Measurements from ENCODE around the gene MPZL3. TPM values are rescaled to one million over a fixed set of nuclear protein-coding genes. Genes with fewer than 3 reads are reported as not detected.

The MPZL3 gene
- total RNA-seq, 1 donor from 2014 or later = 63.5 TPM

DNA sequence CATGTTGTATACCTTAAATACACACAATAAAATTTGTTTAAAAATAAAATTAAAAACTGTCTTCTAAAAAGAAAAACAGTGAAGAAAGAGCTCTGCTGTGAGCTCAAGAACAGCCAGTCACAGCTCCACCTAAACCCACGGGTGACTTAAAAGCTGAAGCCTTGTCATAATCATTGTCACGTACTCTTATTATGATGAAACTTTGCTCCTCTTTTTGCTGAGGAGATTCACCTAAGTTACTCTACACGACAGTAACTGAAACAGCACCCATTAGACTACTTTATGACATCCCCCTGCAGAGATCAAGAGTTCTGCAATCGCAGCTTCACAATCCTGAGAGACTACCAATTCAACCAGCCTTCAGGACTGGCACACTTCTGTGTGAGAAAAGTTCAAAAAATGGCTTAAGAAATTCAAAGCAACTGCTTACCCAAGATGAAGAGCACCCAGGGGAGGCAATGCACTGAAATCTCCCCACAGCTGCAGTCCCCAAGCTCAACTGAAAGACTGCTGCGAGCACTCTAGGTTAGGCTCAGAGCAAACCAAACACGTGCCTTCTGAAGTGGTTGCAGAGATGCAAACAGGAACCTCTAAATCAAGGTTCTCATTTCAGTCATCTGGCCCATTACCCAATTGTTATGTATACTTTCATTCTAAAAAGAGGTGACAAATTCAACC lies 27.5 kb downstream of the MPZL3 start, which contains the start of gene JAML:
Gene JAML, minus strand, starts transcription at position 501 of the 678 bp plus-strand sequence. CDS start 10,145 bp downstream, outside the sequence.
- H3K4me3 Mint-ChIP-seq = peak within 1 kb of the TSS; percentile 88
- peak; percentile 67 for DNase-seq (ENCODE audit: low spot score)
- peaks cover 10% of the 10 kb centered on the region for H3K9me3 Mint-ChIP-seq
- H3K36me3 Mint-ChIP-seq (ENCODE audit: low read depth) = peaks cover 59% of the 10 kb centered on the region
- H3K27me3 Mint-ChIP-seq (ENCODE audit: insufficient read depth) = no peaks in the 10 kb centered on the region
- H3K27ac Mint-ChIP-seq = peak within 1 kb of the TSS; percentile 98
- intact Hi-C loops (cut with micrococcal nuclease) = loop anchor here (1.0 to 2.0 kb wide), 7 partner anchors 7 to 222 kb away; no protein-coding TSS in a partner anchor
- H3K4me1 Mint-ChIP-seq (ENCODE audit: low read depth) = peaks cover 58% of the 10 kb centered on the region

DNA sequence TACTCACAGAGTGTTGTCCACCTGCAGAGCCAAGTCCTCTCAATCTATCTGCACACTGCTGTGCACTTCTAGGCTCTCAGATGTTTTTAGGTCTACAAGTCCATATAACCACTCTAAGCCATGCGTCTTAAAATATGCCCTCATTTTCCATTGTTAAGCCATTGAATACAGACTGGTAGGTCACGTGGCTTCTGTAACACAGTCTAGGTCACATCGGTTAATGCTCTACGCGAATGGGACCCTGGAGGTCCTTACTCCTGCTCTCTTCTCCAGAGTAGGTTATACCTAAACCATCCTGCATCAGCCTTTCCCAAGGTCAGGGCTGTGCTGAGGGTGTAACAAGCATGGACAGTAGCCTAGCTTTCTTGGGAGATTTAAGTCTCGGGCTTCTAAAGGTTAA lies 28.2 kb downstream of the MPZL3 start:
- no peak for DNase-seq (ENCODE audit: low spot score)
- peaks cover 58% of the 10 kb centered on the region for H3K36me3 Mint-ChIP-seq (ENCODE audit: low read depth)
- peak overlapping the region; percentile 98 for H3K27ac Mint-ChIP-seq
- peaks cover 10% of the 10 kb centered on the region for H3K9me3 Mint-ChIP-seq
- H3K27me3 Mint-ChIP-seq (ENCODE audit: insufficient read depth) = no peaks in the 10 kb centered on the region
- intact Hi-C loops (cut with micrococcal nuclease) = loop anchor here (1.0 to 2.0 kb wide), 5 partner anchors 8 to 221 kb away; no protein-coding TSS in a partner anchor
- H3K4me3 Mint-ChIP-seq = peak overlapping the region; percentile 88
- H3K4me1 Mint-ChIP-seq (ENCODE audit: low read depth) = peaks cover 65% of the 10 kb centered on the region

DNA sequence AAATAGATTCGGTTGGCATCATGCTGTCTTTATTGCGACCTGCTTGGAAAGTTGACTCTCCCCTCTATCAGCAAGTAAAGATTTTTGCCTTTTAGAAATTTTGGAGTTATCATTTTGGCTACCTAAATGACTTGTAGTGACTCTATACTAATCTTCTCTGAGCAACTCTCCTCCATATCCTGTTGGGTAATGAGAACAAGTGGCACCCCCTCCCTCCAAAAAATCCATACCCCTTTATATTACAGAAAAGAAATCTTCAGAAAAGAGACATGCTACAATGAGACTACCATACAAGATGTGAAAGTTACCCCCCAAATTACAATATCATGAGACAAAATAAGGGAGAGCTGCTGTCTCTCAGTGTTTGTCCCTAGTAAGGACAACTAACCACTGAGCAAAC lies 28.6 kb downstream of the MPZL3 start:
- Mint-ChIP-seq H3K4me1 (ENCODE audit: low read depth) (peaks cover 69% of the 10 kb centered on the region), H3K36me3 (ENCODE audit: low read depth) (peaks cover 58% of the 10 kb centered on the region), H3K27ac (peak overlapping the region; percentile 98), H3K27me3 (ENCODE audit: insufficient read depth) (no peaks in the 10 kb centered on the region), H3K4me3 (peak overlapping the region; percentile 88), H3K9me3 (peaks cover 13% of the 10 kb centered on the region)
- no peak for DNase-seq (ENCODE audit: low spot score)
- intact Hi-C loops (cut with micrococcal nuclease) = no loop called here

DNA sequence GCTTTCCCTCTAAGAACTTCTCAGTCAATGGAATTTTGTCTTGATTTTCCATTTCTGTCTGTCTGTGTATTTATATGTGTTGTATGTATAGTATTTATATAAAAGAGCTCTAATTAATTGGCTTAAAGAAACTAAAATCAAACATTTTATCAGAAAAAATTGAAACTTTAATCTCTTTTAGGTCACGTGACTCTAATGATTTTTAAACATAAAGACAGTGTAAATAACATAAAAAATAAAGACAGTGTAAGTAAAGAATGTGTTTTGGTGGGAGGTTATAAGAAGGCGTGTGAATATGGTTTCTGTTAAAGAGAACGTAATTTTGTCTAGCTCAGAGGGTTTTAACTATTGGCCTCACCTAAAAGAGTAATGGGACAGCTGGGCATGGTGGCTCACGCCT lies 29.7 kb downstream of the MPZL3 start:
- intact Hi-C loops (cut with micrococcal nuclease) = no loop called here
- Mint-ChIP-seq H3K27ac (peak overlapping the region; percentile 98), H3K36me3 (ENCODE audit: low read depth) (peaks cover 53% of the 10 kb centered on the region), H3K4me1 (ENCODE audit: low read depth) (peaks cover 80% of the 10 kb centered on the region), H3K27me3 (ENCODE audit: insufficient read depth) (no peaks in the 10 kb centered on the region), H3K4me3 (peak overlapping the region; percentile 88), H3K9me3 (peaks cover 13% of the 10 kb centered on the region)
- no peak for DNase-seq (ENCODE audit: low spot score)

DNA sequence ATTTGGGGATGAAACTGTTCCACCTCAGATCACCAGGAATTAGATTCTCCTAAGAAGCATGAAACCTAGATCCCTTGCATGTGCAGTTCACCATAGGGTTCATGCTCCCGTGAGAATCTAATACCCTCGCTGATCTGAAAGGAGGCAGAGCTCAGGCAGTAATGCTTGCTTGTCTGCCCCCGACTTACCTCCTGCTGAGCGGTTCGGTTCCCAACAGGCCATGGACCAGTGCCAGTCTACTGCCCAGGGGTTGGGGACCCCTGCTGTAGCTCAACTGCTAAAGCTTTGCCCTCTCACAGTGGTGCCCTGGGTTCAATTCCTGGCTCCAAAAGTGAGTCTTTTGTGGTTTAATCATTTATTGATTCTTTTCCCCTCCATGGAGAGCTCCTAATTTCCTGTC lies 30.7 kb downstream of the MPZL3 start:
- Mint-ChIP-seq H3K27me3 (ENCODE audit: insufficient read depth) (no peaks in the 10 kb centered on the region), H3K27ac (peak overlapping the region; percentile 16), H3K4me1 (ENCODE audit: low read depth) (peaks cover 90% of the 10 kb centered on the region), H3K9me3 (peaks cover 11% of the 10 kb centered on the region), H3K4me3 (peak overlapping the region; percentile 24), H3K36me3 (ENCODE audit: low read depth) (peaks cover 46% of the 10 kb centered on the region)
- DNase-seq (ENCODE audit: low spot score) = no peak
- intact Hi-C loops (cut with micrococcal nuclease) = no loop called here

DNA sequence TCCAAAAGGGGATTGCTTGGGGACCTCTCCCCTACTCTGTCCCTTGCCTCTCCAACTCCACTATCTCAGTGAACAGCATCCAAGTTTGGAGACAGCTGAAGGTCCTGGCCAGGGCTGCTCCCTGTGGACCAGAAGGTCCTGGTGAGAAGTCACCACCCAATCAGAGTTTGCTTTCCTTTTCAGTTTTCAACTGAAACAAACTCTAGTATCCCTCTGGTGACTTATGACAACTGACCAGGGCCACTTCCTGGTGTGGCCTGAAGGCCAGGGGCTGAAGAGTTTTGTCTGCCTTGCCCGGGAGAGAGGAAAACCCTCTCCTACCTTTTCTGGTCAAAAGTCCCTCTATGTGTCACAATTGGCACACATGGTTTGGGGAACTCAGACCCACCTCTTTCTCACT lies 32.4 kb downstream of the MPZL3 start:
- Mint-ChIP-seq H3K4me1 (ENCODE audit: low read depth) (peaks cover 96% of the 10 kb centered on the region), H3K27me3 (ENCODE audit: insufficient read depth) (no peaks in the 10 kb centered on the region), H3K4me3 (peak overlapping the region; percentile 64), H3K27ac (peak overlapping the region; percentile 86), H3K36me3 (ENCODE audit: low read depth) (peaks cover 42% of the 10 kb centered on the region), H3K9me3 (peaks cover 3% of the 10 kb centered on the region)
- intact Hi-C loops (cut with micrococcal nuclease) = no loop called here
- DNase-seq (ENCODE audit: low spot score) = no peak

DNA sequence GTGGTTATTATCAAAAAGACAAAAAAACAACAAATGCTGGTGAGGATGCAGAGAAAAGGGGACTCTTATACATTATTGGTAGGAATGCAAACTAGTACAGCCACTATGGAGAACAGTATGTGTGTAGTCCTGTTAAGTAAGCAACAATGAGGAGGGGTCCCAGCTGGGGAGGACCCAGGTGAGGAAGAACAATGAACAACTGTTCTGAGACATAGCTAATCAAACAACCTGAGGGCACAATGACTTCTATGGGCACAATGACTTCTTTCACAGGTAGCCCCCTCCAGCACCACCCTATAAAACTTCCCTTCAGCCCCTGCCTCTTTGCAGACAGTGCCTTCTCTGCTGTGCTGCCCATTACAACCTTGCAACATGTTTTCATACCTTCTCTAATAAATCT lies 32.9 kb downstream of the MPZL3 start:
- Mint-ChIP-seq H3K36me3 (ENCODE audit: low read depth) (peaks cover 42% of the 10 kb centered on the region), H3K27ac (peak overlapping the region; percentile 86), H3K4me3 (peak overlapping the region; percentile 64), H3K9me3 (peaks cover 3% of the 10 kb centered on the region), H3K27me3 (ENCODE audit: insufficient read depth) (no peaks in the 10 kb centered on the region), H3K4me1 (ENCODE audit: low read depth) (peaks cover 96% of the 10 kb centered on the region)
- DNase-seq (ENCODE audit: low spot score) = no peak
- intact Hi-C loops (cut with micrococcal nuclease) = no loop called here

DNA sequence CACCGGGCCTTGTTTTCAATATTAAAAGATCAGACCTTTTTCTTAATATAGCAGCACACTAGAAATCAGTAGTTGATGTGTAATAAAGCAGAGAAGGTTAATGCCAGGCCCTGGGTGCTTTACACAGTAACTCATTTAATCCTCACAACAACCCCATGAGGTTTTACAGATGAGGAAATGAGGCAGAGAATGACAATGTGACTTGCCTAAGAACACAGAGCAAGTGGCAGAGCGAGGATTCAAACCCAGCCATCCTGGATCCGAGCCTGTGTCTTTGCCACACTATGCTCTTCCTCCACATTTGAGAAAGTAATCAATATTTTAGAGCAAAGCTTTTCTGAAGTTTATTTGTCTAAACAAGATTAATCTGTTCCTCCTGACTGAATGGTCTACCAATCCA lies 34.6 kb downstream of the MPZL3 start:
- intact Hi-C loops (cut with micrococcal nuclease) = loop anchor here (1.0 to 2.0 kb wide), 6 partner anchors 8 to 231 kb away; partner anchors contain the start of genes IL10RA and JAML
- Mint-ChIP-seq H3K4me1 (ENCODE audit: low read depth) (peaks cover 97% of the 10 kb centered on the region), H3K36me3 (ENCODE audit: low read depth) (peaks cover 47% of the 10 kb centered on the region), H3K9me3 (peaks cover 3% of the 10 kb centered on the region), H3K27ac (peak overlapping the region; percentile 94), H3K27me3 (ENCODE audit: insufficient read depth) (no peaks in the 10 kb centered on the region), H3K4me3 (peak overlapping the region; percentile 83)
- no peak for DNase-seq (ENCODE audit: low spot score)

DNA sequence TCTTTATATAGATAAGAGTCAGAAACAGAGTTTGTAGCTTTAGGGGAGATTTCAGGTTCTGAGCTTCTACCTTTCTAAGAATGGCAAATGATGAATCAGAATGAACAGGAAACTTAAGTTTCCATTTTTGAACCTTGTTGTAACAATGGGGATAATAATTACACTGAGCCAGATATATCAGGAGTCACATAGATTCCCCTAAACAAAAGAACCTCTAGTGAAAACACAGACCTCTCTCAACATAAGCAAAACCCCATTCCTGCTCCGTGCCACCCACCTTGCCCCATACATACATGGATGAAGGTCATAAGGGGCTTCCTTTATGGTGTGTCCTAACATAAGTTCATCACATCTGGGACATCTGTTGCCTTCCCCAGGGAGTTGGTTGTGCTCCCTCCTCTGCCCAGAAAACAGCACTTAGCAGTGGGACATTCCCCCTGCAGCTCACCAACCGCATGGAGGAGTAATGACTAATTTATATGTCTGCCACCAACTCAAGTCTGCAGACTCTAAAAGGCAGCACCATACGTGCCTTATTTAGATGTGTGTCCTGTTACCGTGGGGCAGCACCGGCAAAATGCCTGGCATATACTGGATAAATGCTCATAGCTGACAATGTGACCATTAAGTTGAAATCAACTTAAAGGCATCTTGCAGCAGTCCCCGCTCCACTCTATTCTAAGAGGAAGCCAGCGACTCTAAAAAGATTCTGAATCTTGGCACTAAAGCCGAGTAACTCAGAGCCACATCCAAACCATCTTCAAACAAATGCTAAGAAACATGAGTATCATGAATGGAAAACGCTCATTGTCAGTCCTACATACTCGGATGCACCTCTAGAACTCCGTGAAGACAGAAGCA lies 35.3 kb downstream of the MPZL3 start:
- peak; percentile 41 for DNase-seq (ENCODE audit: low spot score)
- H3K27ac Mint-ChIP-seq = peak overlapping the region; percentile 94
- peaks cover 51% of the 10 kb centered on the region for H3K36me3 Mint-ChIP-seq (ENCODE audit: low read depth)

DNA sequence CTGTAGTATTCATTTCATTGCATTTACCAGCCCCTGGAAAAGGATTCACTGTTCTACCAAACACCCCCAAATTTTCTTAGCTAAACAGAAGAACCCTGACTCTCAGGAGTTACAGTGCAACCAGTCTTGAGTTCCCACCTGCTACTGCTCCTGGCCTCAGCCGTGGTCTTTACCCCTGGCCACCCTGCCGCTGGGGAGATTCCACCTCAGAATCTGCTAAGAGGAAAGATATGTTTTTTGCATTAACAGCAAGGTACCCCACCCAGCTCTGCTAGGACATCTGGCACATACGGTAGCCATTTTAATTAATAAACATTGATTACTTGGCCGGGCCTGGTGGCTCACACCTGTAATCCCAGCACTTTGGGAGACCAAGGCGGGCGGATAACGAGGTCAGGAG lies 36.4 kb downstream of the MPZL3 start:
- H3K4me1 Mint-ChIP-seq (ENCODE audit: low read depth) = peaks cover 99% of the 10 kb centered on the region
- no peaks in the 10 kb centered on the region for H3K27me3 Mint-ChIP-seq (ENCODE audit: insufficient read depth)
- peak overlapping the region; percentile 83 for H3K4me3 Mint-ChIP-seq
- no peak for DNase-seq (ENCODE audit: low spot score)
- intact Hi-C loops (cut with micrococcal nuclease) = loop anchor here (2.0 kb wide), 1 partner anchor 229 kb away; the partner anchor contains the start of gene IL10RA
- peaks cover 61% of the 10 kb centered on the region for H3K36me3 Mint-ChIP-seq (ENCODE audit: low read depth)
- peak overlapping the region; percentile 94 for H3K27ac Mint-ChIP-seq
- peaks cover 3% of the 10 kb centered on the region for H3K9me3 Mint-ChIP-seq

More for the DNA sequence above, 35.3 kb downstream of the MPZL3 start:
- Mint-ChIP-seq H3K27me3 (ENCODE audit: insufficient read depth) (no peaks in the 10 kb centered on the region), H3K9me3 (peaks cover 3% of the 10 kb centered on the region), H3K4me1 (ENCODE audit: low read depth) (peaks cover 97% of the 10 kb centered on the region), H3K4me3 (peak overlapping the region; percentile 83)
- intact Hi-C loops (cut with micrococcal nuclease) = loop anchor here (1.0 to 2.0 kb wide), 6 partner anchors 8 to 230 kb away; partner anchors contain the start of genes IL10RA and JAML

DNA sequence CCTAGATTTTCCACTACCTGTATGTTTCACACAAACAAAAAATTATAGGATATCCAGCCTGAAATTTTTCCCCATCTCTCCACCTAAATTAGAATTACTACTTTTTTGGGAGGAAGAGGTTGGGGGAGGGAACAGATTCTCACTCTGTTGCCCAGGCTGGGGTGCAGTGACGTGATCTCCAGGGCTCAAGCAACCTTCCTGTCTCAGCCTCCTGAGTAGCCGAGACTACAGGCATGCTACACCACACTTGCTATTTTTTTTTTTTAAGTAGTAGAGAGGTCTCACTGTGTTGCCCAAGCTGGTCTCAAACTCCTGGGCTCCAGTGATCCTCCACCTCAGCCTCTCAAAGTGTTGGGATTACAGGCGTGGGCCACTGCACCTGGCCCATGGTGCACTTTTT lies 36.9 kb downstream of the MPZL3 start:
- Mint-ChIP-seq H3K36me3 (ENCODE audit: low read depth) (peaks cover 67% of the 10 kb centered on the region), H3K4me1 (ENCODE audit: low read depth) (peaks cover 99% of the 10 kb centered on the region), H3K9me3 (peaks cover 3% of the 10 kb centered on the region), H3K27ac (peak overlapping the region; percentile 94), H3K4me3 (peak overlapping the region; percentile 83), H3K27me3 (ENCODE audit: insufficient read depth) (no peaks in the 10 kb centered on the region)
- no peak for DNase-seq (ENCODE audit: low spot score)
- intact Hi-C loops (cut with micrococcal nuclease) = no loop called here

DNA sequence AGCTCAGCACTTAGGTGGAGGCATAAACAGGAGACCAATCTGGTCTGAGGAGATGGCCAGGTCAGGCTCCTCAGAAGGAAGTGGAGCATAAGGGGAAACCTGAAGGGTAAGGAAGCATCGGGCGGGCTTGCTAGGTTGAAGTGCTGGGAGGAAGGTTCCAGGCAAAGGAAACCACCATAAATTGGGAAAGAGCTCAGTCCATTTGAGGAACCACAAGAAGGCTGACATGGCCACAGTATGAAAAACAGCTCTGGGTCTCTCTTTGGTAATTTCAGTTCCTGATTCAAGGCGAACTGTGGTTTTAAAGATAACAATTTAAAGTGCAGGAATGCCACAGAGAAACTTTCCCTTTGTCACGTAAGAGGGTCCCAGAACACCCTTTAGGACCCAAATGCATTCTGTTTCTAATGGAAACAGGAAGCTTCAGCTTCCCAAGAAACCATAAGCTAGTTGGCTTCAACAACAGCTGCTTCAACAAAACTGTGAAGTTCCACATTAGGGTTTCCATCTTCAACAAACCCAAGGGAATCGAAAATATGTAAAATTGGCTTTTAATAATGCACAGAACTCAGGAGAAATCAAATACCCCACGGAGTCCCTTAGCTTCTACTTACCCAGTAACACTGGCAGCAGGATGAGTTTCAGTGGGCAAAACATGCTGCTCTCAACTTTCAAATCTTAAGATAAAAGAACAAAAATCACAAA lies 37.8 kb downstream of the MPZL3 start:
- Mint-ChIP-seq H3K27ac (peak overlapping the region; percentile 94), H3K4me3 (peak overlapping the region; percentile 83), H3K9me3 (peaks cover 3% of the 10 kb centered on the region), H3K27me3 (ENCODE audit: insufficient read depth) (no peaks in the 10 kb centered on the region), H3K36me3 (ENCODE audit: low read depth) (peaks cover 64% of the 10 kb centered on the region), H3K4me1 (ENCODE audit: low read depth) (peaks cover 96% of the 10 kb centered on the region)
- DNase-seq (ENCODE audit: low spot score) = no peak
- intact Hi-C loops (cut with micrococcal nuclease) = no loop called here
